AG04450 (cell line): ENCODE measurements around the gene N4BP3. TPM values are rescaled to one million over a fixed set of nuclear protein-coding genes. Genes with fewer than 3 reads are reported as not detected.

Source experiments
- CTCF ChIA-PET: fragments of 300-600, 350-600 bp; formaldehyde crosslinking; extraction: SDS; loops from one replicate; lab custom pipeline; 2022; ENCODE audit warnings: antibody characterized with exemption, inconsistent platforms; lab: Charles Lee
- POLR2A ChIA-PET: fragments of 350-600 bp; formaldehyde crosslinking; extraction: SDS; loops from one replicate; lab custom pipeline; 2021; ENCODE audit warnings: antibody characterized with exemption, inconsistent platforms; lab: Yijun Ruan, JAX
- DNase-seq: peaks from one replicate; pipeline ENCODE4 v3.0.0-alpha.2; 2011; ENCODE audit warnings: low read depth, low spot score
- H3K27ac ChIP-seq: one replicate; pipeline ENCODE4 v1.5.1; 2012; ENCODE audit warnings: low read depth, low read length, control low read depth
- H3K27me3 ChIP-seq: one replicate; pipeline ENCODE4 v1.6.0; 2012; ENCODE audit warnings: low read length; ENCODE audit not compliant: control insufficient read depth, insufficient read depth
- H3K4me3 ChIP-seq: 2 replicates; pipeline ENCODE4 v1.5.1; 2011; ENCODE audit warnings: mild to moderate bottlenecking, low read depth, low read length, control low read depth
- H3K9me3 ChIP-seq: 2 replicates; pipeline ENCODE4 v1.5.1; 2012; ENCODE audit warnings: low read length; ENCODE audit not compliant: control insufficient read depth, insufficient read depth
- CTCF ChIP-seq: IDR thresholded peaks from 2 replicates; pipeline ENCODE4 v1.5.1; 2011; ENCODE audit warnings: low read depth, low read length, control low read depth, inconsistent platforms
- polyA plus RNA-seq: library from polyadenylated mRNA; depleted of rRNA; stranded (reverse); fragments of >200 nt; gene quantifications from 2 replicates; pipeline ENCODE4 v1.2.3, GENCODE V29; 2011; rRNA removed

The N4BP3 gene
- polyA plus RNA-seq, 1 experiment, result 0.29 TPM

GRCh38 chr5:178163772-178164735, 50.7 kb downstream of the N4BP3 start:
- H3K27me3 ChIP-seq, result peaks cover 36% of the 10 kb centered on the region
- peak overlapping the region; percentile 42 for H3K4me3 ChIP-seq

GRCh38 chr5:178165581-178165980, 52.2 kb downstream of the N4BP3 start:
- Histone ChIP-seq H3K4me3 (no peak overlapping the region), H3K9me3 (no peaks in the 10 kb centered on the region; the same call in 1 of the 2 replicates), H3K27me3 (peaks cover 38% of the 10 kb centered on the region), H3K27ac (no peak overlapping the region)
- CTCF ChIA-PET, result interaction anchor here (1.0 to 1.7 kb wide), 2 partner anchors 89 to 91 kb away, joined by 4 to 14 read pairs; no protein-coding TSS in a partner anchor
- TF ChIP-seq CTCF, result no peak
- POLR2A ChIA-PET, result no interaction called here
- no peak for DNase-seq

More at GRCh38 chr5:178163772-178164735, 50.7 kb downstream of the N4BP3 start:
- ChIA-PET CTCF (interaction anchor here (0.6 to 2.8 kb wide), 5 partner anchors 11 to 743 kb away, joined by 3 to 38 read pairs (median 3); partner anchors contain the start of gene NHP2), POLR2A (no interaction called here)
- no peak overlapping the region for H3K27ac ChIP-seq
- no peaks in the 10 kb centered on the region; the same call in 1 of the 2 replicates for H3K9me3 ChIP-seq
- TF ChIP-seq CTCF, result peak; percentile 99
- DNase-seq, result no peak

- no peak for TF ChIP-seq CTCF
- Histone ChIP-seq H3K27me3 (peaks cover 18% of the 10 kb centered on the region), H3K9me3 (no peaks in the 10 kb centered on the region), H3K27ac (no peak overlapping the region), H3K4me3 (no peak overlapping the region)
- no peak for DNase-seq
- CTCF ChIA-PET, result interaction anchor here (1.4 kb wide), 1 partner anchor 95 kb away, joined by 11 read pairs; no protein-coding TSS in a partner anchor
- POLR2A ChIA-PET, result no interaction called here
Measured at GRCh38 chr5:178170455-178170854, 57.1 kb downstream of the N4BP3 start.

GRCh38 chr5:178174456-178174855, 61.1 kb downstream of the N4BP3 start:
- CTCF ChIA-PET, result no interaction called here
- POLR2A ChIA-PET, result no interaction called here
- Histone ChIP-seq H3K27ac (no peak overlapping the region), H3K4me3 (no peak overlapping the region), H3K27me3 (peaks cover 4% of the 10 kb centered on the region), H3K9me3 (no peaks in the 10 kb centered on the region; the same call in 1 of the 2 replicates)
- TF ChIP-seq CTCF, result no peak
- no peak for DNase-seq

Other genes with a start within 250 kb of the N4BP3 start
- gene PROP1, start 117.3 kb upstream of the N4BP3 start, polyA plus RNA-seq, result not detected in 2 replicates
- 19.8 and 21.0 TPM in 2 replicates for gene RMND5B, start 17.5 kb downstream of the N4BP3 start, polyA plus RNA-seq
- gene NHP2, start 40.4 kb downstream of the N4BP3 start, polyA plus RNA-seq, result 93.1 and 108 TPM in 2 replicates
- gene GMCL2, start 73.8 kb downstream of the N4BP3 start, polyA plus RNA-seq, result not detected in 2 replicates
- 90.9 and 102 TPM in 2 replicates for gene HNRNPAB, start 91.0 kb downstream of the N4BP3 start, polyA plus RNA-seq
- 33.4 and 36.0 TPM in 2 replicates for gene PHYKPL, start 119.3 kb downstream of the N4BP3 start, polyA plus RNA-seq